GM19240 (cell line): Measurements from ENCODE around the gene ITPRIP.
A peak's percentile ranks its signal among the peaks of the same experiment; 100 is the strongest.

ENCODE experiments used
- DNase-seq: peaks from one replicate; pipeline ENCODE4 v3.0.0; 2011; ENCODE audit warnings: low spot score; ENCODE audit not compliant: insufficient read length

ITPRIP gene

DNA sequence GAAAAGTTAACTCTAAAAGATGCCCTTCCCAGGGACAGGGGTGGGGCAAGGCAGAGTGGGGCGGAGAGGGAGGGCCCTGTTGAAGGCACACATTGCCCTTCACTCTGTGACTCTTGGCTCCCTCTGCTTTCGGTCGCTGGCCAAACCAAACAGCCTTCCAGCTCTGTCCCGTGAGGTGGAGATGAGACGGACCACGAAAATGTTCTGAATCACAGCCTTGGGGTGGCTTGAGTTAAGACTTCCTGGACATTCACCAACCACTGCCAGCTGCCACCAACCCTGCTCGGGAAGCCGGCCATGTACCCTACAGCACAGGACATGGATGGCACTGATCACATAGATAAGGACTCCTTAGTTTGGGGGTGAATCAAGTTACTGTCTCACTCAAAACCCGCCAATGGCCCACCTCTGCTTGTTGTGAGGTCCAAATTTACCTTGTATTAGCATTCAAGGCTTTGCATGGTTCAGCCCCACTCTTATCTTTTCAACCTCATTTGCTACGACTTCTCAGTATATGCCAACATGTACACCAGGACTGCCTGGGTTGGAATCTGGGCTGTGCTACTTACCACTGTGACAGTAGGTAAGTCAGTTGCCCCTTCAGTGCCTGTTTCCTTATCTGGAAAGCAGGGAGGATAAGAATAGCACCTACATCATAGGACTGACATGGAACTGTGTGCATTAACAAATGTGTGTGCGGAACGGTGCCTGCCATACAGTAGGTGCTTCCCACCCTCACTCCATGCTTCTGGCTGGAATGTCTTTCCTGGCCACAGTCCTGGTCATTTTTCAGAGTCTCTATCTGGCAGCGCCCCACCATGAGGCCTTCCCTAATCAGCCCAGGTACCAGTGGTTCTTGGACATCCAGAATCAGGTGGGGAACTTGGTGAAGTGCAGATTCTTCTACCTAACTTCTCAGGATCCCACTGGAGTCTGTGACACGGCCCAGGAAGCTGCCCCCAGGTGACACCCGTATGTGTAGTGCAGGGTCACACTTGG, 28.0 kb downstream of the ITPRIP start:
- no peak for DNase-seq

DNA sequence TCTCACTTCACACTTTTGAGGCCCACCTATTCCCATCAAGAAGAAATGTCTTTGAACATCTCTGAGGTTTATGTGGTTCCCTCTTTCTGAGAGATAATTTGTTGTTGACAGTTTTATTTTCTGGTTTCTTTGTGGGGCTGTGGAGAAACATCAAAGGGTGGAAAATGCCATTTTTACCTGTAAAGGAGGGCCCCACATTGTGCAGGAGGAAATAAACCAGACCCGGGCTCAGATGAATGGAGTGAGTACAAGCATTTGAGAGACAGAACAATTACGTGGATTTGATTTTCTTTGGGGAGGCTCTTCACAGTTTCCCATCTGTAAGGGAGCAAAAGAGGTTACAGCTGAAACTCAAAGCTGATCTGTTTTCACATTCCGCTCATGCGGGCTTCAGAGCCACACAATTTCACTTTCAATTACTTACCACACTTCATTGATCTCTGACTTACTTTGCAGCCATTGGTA, 29.8 kb downstream of the ITPRIP start:
- DNase-seq: peak; percentile 69

DNA sequence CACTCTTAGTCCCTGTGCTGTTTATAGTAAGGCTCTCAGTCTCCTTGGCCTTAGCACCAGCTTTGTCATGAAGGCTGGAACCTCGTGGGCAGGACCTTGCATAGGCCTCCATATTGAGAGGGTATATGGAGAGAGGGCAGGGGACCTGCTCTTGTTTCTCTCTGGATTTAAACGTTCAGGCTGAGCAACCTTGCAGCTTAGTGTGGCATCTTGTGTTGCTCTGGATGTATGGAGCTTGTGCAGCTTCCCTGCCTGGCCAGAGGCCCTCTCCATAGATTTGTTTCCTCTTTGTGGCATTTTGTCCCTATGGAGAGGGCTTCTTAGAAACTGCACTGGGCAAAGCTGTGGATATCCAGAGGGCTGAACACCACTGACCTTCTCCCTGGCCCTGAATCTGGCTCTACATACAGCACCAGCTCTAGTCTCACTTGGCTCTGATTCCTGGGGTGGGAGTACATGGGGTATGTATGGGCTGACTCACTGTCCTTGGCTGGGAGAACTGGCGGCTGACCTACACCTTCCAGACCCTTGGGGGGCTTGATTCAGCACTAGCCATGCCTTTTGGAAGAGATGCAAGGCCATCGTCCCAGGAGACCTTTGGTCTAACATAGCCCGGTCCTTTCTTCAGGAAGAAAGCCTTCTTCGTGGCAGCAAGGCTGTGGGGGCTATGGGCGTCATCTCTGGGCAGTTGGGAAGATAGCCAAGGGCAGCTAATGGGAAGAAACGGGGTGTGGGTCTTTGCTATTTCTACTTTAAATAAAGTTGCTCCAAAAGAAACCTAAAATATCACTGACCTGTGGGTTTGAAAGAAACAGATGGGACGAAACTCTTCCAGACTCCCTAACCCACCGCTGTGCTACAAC, 30.5 kb downstream of the ITPRIP start:
- no peak for DNase-seq

DNA sequence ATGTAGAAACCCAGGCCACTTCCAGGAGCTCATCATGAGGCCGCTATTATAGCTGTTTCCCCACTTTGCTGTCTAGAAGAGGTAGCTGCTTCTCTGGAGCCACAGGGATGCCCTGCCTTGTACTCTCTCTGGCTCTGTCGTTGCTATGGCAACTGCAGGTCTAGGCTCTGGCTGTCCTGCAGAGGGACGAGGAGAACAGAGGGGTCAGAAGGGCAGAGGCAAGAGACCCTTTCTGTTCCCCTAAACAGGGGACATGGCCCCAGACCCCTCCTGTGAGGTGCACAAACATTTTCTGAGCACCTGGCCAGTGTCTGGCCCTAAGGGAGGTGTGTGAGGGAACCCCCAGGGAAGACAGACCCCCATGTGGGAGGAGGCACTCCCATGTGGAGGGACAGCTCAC, 31.4 kb downstream of the ITPRIP start:
- DNase-seq: no peak

- DNase-seq: no peak
Observed at GRCh38 chr10:104304927-104305326, 33.3 kb downstream of the ITPRIP start.

DNA sequence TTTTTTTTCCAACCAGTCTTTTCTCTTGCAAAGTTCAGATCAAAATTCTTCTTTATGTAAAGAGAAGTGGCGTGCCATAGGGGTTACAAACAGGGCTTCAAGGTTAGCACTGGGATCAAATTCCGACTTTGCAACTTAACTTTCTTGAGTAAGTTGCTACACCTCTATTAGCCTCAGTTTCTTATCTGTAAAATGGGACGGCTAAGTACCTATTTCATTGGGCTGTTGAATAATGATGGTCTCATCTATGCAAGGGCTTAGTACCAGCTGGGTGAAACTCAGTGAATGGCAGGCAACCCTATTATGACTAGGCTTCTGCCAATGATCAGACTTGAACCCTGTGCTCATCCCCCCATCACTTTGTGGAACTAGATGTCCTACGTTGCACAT, 33.9 kb downstream of the ITPRIP start:
- no peak for DNase-seq

DNA sequence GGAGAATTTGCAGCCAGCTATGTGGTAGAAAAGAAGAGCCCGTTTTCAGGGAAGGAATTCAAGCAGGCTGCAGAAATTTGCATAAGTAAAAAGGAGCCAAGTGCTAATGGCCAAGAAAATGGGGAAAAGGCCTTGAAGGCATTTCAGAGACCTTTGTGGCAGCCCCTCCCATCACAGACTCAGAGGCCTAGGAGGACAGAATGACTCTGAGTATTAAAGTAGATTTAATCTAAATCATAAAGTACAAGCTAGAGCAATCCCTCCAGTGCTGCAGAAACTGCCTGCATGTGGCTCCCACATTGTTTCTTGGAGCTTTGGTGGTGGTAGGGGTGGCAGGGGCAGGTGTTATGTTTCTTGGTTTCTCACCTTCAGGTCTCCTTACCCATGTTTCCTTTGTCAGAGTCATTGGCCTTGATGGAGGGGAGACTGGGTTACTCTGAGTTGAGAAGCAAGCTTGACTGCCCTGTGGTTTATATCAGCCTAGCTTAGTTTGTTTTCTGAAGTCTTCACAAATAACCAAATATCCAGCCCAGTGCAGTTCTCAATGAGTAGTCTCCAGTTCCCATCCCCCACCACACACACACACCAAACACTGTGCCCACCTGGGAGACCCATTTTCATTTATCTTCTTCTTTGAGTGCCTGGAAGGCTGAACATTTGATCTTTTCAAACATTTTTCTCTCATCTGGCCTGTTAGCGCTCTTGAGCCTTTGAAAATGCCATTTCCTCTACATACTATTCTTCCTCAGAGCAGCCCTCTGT, 34.5 kb downstream of the ITPRIP start:
- DNase-seq: no peak

DNA sequence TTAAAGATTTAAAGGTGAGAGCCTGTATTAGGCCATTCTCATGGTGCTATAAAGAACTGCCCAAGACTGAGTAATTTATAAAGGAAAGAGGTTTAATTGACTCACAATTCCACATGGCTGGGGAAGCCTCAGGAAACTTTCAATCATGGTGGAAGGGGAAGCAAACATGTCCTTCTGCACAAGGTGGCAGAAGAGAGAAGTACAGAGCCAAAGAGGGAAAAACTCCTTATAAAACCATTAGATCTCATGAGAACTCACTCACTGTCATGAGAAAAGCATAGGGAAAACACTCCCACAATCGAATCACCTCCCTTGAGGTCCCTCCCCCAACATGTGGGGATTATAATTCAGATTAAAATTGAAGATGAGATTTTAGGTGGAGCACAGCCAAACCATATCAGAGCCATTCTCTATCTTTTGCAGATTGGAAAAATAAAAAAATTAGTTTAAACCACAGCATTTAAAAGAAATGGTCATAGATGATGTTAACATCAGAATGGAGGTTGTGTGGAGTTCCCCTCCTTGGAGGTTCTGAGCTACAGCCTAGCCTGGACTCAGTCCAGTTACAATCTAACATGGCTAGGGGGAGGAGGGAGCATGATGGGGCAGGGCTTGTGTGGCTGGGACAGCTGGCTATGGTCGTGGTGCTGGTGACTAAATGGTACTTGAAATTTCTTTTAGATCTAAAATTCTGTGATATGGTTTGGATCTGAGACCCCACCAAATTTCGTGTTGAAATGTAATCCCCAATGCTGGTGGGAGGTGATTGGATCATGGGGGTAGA, 36.2 kb downstream of the ITPRIP start:
- no peak for DNase-seq

DNA sequence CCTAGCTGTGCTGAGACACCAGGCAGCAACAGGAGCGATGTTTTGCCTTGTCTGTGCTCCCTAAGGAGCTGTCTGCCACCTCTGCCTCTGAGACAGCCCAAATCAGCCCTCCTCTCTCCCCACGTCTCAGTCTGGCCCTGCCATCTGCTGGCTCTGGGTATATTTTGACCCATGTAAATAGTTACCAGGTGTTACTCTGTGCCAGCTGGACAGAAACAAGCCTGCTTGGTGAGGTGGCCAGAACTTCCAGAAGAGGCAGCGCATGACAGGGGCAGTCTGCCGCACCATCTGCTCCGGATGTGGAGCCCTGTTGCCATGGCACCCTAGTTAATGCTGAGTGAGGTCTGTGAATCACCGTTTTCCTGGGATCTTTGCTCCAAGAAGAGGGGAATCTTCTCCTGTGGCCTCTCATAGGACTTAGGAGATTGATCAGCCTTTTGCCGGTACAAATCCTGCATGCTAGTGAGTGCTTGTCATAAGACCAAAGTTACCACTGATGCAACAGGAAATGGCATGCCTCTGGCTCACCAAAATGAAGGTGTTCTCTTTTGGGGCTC, 37.5 kb downstream of the ITPRIP start:
- no peak for DNase-seq

DNA sequence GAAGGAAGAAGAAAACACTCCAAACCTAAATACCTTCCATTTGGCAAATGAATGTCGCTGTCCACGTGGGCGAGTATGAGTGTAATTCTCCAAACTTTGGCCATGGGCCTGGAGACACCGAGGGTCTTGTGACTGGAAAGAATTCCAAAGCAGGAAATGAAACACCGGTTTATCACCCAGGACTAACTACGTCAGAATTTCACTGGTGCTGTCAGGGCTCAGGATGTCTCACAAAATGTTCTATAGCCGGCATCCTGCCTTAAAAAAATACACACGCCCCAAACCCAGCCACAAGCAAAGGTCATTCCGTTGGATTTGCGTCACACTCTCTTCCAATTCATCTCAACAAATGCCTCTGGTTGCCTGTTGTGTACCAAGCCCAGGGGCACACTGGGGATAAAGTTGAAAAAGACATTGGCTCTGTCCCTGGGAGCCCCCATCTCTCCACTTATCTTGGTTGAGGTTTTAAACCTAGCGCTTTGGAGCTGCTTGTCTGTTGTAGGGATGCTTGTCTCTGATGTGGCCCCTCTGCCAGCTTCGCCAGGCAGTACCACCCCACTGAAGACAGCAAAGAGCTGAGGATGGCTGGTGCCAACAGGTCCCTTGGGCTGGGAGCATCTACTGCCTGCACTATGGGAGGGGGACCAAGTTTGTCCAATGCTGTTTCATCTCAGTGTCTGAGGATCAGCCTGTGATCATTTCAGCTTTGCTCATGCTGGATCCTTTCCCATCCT, 38.1 kb downstream of the ITPRIP start:
- no peak for DNase-seq

GRCh38 chr10:104299031-104299904, 39.0 kb downstream of the ITPRIP start:
- no peak for DNase-seq

DNA sequence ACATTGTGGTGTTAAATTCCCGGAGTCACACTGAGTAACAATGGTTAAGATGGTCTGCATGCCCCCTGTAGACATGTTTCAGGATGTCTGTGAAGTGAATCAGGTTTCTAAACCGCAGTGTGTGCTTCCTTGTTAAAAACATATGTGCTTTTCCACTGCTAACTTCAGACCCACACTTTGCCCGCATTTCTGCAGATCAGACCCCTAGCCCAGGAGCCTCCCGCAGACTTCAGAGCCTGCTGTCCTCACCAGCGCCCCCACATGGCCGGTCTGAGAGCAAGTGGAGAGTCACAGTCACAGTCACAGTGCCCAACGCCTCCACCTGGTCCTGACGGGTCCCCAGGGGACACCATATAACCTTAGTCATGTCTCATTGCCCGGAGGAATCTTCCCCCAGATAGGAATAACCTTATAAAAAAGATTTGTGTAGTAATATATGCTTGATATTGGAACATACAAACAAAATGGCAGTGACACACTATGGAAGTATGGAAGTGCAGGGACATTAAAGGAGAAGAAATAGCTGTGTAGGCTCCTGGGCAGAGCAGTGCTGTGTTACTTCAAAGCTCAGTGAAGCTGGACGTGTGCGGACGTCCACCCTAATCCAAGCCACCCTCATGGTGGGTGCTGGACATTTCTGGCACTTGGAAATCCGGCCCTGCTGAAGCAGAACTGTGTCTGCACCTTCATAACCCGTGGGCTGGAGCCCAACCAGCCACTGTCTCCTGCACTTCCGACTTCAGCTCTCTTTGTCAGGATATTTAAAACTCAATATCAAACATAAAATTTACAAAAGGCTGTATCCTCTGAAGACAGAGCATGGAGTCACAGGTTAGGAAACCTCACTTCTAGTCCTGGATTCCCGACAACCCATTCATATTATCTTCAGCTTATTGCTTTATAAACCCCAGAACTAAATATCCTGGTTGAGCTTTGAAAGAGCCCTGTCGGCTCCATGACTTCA, 40.3 kb downstream of the ITPRIP start:
- no peak for DNase-seq

DNA sequence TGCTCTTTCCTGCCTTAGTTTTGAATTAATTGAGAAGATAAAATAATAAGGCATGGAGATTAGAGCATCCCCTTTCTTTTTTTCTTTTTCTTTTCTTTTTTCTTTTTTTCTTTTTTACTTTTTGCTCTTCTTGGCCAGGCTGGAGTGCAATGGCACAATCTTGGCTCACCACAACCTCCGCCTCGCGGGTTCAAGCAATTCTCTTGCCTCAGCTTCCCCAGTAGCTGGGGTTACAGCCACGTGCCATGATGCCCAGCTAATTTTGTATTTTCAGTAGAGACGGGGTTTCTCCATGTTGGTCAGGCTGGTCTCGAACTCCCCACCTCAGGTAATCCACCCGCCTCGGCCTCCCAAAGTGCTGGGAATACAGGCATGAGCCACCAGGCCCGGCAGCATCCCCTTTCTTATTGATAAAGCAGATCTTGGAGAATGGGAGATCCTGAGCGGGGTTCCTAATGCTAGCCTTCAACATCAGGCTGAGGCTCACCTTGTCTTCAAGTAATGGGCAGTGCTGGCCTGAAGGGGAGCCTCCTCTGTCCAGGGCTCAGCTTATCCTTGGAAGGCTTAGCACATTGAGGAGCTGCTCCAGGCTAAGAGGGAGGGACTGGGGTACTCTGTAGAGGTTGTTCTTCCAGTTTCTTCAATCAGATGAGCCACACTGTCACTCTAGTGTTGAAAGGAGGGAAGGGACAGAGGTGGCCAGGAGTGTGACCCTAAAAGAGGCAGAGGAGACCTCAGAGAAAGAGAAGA, 41.4 kb downstream of the ITPRIP start:
- no peak for DNase-seq

DNA sequence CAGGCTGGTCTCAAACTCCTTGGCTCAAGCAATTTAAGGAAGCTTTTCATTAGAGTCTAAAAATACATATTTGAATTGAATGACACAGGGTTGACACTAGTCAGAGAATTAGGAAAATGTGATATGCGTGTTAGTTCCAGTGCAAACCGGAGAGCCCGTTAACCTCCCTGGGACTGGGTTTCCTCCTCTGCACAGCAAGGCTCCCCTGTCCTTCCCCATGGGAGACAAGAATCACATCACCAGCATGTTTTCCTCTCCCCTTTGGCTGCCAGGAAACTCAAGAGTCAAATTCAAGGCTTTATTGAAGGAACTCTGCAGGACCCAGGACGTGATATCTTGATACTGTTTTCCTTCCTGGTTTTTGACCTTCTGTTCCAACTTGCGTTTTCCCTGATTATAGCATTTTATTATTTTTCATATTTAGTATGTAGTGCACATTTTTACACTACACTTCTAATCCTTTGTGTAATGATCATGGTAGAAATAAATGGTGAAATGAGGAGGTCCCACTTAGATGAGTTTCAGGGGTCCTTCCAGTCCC, 44.4 kb downstream of the ITPRIP start:
- DNase-seq: no peak

DNA sequence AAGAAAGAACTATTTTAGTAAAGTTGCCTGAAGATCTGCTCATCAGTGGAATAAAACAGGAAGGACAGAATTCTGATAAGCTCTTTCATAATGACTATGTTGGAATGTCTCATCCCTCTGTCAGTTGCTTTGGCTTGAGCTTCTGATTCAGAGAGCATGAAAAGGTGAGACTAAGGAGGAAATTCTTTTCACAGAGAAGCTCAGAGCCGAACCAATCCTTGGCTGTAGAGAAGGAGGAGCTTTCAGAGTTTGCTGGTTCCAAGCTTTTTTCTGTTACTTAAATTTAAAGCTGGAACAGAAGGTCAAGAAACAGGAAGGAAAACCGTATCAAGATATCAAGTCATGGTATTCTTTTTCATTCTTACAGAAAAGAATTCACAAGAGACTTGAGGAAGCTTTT, 45.3 kb downstream of the ITPRIP start:
- DNase-seq: no peak

- peak; percentile 91 for DNase-seq
Observed at GRCh38 chr10:104291439-104291951, 46.8 kb downstream of the ITPRIP start.
